NCI-H69 (cell line): ENCODE results near the gene DGKI.
A peak's percentile ranks its signal among the peaks of the same experiment; 100 is the strongest.

ENCODE experiments used
- DNase-seq: peaks from one replicate; lab custom pipeline; 2025; lab: John Stamatoyannopoulos, UW

The DGKI gene

GRCh38 chr7:137538361-137538762 is 308.4 kb downstream of the DGKI start:
- no peak for DNase-seq

GRCh38 chr7:137535579-137535978 is 311.2 kb downstream of the DGKI start:
- DNase-seq: no peak

DNA sequence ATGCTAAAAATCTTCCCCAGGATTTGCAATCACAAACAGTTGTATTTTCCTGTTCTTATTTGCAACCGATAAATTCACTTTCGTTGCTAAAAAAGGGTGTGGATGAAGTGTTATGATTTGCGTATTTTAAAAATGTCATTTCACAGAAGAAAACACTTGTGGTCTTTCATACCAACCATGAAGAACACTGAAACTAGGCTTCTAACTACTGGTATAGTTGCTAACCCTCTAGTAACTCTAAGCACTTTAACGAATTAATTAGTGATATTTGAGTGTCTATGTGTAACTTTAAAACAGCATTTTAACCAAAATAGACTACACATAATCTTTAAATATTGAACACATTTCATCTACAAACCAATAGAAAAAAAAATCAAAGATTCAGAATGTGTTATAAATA is 315.1 kb downstream of the DGKI start:
- DNase-seq: no peak

GRCh38 chr7:137527634-137528033 is 319.1 kb downstream of the DGKI start:
- no peak for DNase-seq

DNA sequence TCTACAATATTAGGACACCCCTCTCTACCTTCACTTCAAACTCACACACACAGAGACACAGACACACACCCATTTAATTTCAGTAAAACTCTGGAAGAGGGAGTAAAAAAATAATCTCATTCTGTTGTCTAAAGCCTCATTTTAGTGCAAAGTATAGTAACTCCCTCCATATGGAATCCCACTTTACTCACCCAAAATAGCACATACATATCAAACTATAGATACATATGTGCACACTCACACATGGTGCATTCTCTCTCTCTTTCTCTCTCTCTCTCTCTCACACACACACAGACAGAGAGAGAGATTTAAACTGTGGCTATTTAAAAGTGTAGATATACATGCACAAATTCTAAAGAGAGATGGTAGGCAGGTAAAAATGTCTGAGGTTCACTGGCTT is 323.6 kb downstream of the DGKI start:
- no peak for DNase-seq

- DNase-seq: no peak
Measured at GRCh38 chr7:137521451-137521850, 325.3 kb downstream of the DGKI start.

GRCh38 chr7:137519947-137520346 is 326.8 kb downstream of the DGKI start:
- no peak for DNase-seq

DNA sequence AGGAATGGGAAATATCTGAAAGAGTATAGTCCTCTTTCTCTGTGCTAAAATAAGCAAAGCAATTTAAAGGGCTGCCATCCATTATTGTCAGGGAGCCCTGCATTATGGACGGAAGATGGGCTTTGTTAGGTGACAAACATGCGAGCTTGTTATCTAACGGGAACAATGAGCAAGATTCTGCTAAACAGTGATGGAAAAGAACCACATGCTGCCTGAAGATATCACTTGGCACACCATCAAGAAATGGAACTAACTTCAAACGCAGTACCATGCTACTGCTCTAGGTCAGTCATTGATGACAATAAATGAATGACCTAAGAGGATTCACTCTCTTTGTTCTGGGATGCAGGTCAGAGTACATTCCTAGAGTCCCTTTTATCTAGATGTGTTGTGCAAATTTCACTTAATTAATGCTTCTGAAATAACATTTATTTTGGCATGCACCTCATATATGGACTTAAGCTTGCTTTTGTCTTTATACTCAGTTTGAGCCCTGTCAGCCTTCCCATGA is 327.5 kb downstream of the DGKI start:
- DNase-seq: no peak

DNA sequence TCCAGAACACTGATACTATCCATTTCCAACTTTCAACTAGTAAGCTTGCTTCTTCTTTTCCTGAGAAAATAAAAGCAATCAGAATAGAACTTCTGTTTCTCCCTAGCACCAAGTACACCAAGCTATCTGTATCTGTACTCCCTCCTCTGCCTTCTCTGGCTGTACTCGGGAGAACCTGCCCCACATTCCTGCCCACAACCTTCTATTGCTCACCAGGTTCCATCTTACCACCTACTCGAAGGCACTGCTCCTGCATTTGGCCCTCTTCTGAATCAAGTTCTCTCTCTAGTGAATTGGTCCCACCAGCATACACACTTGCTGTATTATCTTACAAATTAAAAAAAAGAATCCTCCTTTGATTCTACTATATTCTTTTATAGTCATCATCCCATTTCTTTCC is 333.7 kb downstream of the DGKI start:
- DNase-seq: no peak

- DNase-seq: no peak
Measured at GRCh38 chr7:137507096-137507495, 339.7 kb downstream of the DGKI start.

- no peak for DNase-seq
Measured at GRCh38 chr7:137506031-137506430, 340.7 kb downstream of the DGKI start.

DNA sequence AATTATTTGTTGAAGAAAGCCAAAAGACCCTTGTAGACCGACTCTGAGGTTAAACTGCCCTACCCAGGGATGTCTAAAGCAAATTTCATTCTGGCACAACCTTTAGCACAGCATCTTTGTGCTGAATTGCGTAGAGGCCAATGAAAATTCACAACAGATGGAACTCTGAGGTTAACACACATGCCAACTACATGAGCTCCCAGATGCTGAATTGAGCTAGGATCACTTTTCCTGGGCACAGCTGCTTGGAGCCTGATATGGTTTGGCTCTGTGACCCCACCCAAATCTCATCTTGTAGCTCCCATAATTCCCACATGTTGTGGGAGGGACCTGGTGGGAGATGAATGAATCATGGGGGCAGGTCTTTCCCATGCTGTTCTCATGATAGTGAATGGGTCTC is 345.2 kb downstream of the DGKI start:
- no peak for DNase-seq

- DNase-seq: no peak
Measured at GRCh38 chr7:137492889-137493288, 353.9 kb downstream of the DGKI start.

- no peak for DNase-seq
Measured at GRCh38 chr7:137489880-137490279, 356.9 kb downstream of the DGKI start.

- no peak for DNase-seq
Measured at GRCh38 chr7:137488038-137488437, 358.7 kb downstream of the DGKI start.

- DNase-seq: no peak
Measured at GRCh38 chr7:137485818-137486217, 361.0 kb downstream of the DGKI start.

- DNase-seq: no peak
Measured at GRCh38 chr7:137484326-137484725, 362.4 kb downstream of the DGKI start.

GRCh38 chr7:137482466-137482865 is 364.3 kb downstream of the DGKI start:
- no peak for DNase-seq

DNA sequence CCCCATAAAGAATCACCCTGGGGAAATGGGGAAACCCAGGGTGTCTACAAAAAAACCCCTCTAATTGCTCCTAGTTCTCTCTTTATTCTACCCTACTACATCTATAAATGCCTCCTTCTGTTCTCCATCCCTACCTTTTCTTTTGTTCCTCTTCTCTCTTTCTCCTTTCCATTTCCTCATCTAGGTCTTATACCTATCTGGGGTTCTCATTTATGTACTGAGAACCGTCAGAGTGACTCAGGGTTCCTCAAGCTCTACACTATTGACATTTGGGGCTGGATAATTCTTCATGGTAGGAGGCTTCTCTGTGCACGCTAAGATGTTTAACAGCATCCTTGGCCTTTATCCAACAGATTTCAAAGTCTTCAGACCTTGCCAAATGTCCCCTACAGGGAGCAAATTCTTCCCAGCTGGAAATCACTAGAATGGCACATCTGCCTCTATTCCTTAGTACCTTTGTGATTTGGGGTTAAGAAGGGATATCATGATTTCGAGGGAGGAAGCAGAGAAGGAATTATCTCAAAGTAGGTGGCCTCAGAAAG is 365.9 kb downstream of the DGKI start:
- peak; percentile 72 for DNase-seq

DNA sequence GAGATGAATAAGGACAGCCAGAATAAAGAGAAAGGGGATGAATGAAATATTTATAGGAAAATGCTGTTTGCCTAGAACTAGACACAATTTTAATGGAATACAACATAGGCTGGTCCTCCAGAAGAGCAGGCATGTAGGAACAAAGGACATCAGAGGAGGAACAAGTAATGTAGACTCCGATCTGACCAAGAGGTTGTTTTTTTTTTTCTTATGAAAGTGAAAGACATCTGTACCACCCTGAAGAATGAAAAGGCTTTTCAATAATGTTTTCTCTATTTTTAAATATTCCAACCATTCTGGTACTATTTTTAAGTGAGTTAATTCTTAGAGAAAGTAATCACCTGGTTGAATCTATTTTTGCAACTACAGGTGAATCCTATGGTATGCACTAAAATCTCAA is 366.4 kb downstream of the DGKI start:
- DNase-seq: no peak

DNA sequence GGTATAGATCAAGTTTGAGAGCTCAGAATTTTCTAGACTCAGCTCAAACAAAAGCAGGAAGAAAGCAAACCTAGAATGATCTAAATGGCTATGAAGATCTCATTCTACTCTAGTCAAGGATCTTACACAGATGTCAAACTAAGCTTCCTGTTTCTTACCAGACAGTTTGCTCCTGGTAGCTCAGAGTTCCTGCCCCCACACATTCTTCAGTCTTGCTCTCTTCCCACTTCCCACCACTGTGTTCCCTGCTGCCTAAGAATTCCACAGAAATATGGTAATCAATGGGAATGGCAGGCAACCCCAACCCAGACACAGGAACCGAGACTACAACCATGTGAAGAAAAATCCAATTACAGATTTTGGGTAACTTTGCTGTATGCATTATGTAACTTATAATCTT is 369.8 kb downstream of the DGKI start:
- no peak for DNase-seq

DNA sequence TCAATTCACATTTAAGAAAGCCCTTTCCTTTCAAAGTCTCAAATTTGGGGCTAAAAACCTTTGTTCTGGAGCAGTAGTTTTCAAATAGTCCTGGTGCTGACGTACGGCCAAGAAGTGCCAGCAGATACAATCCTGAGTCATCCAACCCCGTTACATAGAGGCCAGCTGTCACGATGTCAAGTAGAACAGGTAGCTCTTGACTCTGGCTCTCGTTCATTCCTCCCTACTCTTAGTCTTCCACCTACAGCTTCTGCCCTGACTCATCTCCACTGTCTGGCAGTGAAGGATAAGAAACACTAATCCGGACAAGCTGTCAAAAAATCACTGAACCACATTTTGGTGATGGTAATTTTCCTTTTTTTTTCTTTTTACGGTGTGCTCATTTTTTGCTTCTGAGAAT is 370.8 kb downstream of the DGKI start:
- no peak for DNase-seq

- peak; percentile 13 for DNase-seq
Measured at GRCh38 chr7:137474540-137475026, 372.2 kb downstream of the DGKI start.

GRCh38 chr7:137471128-137471527 is 375.6 kb downstream of the DGKI start:
- no peak for DNase-seq
